Measurements from ENCODE around the gene RSAD2. TPM values are rescaled to one million over a fixed set of nuclear protein-coding genes. Genes with fewer than 3 reads are reported as not detected.

The RSAD2 gene
- total RNA-seq, 1 donor from 2014 or later = 9.5 TPM

Other genes with a start within 250 kb of the RSAD2 start
- gene CMPK2, start 11.9 kb upstream of the RSAD2 start, total RNA-seq = 32.5 and 38.6 TPM in 2 replicates
- 2.9 and 4.9 TPM in 2 replicates for gene RNF144A, start 39.6 kb downstream of the RSAD2 start, total RNA-seq

All from astrocyte (in vitro differentiated cells and primary cell).